ENCODE results near the gene GATAD2B.
"Not testable (repeated sequence)": the region's sequence is repeated elsewhere in the genome, so short reads cannot be mapped to it uniquely, and the experiment has no call there.

GATAD2B gene

GRCh38 chr1:153907134-153907533 is 15.6 kb downstream of the GATAD2B start:
- TF ChIP-seq RARB (CRISPR knock-in tag; IDR thresholded peaks at IDR 0.05) (no peak), PPARA (CRISPR knock-in tag; IDR thresholded peaks at IDR 0.05; ENCODE audit: borderline replicate concordance) (no peak), ZNF565 (CRISPR knock-in tag; conservative IDR thresholded peaks at IDR 0.05; ENCODE audit: low read depth) (no peak)
- ATAC-seq, result no peak

GRCh38 chr1:153906396-153906795 is 16.4 kb downstream of the GATAD2B start:
- no peak for TF ChIP-seq CSDC2 (CRISPR knock-in tag; IDR thresholded peaks at IDR 0.05)
- no peak for TF ChIP-seq ZNF70 (CRISPR knock-in tag; IDR thresholded peaks at IDR 0.05)
- no peak for TF ChIP-seq ISL1 (CRISPR knock-in tag; IDR thresholded peaks at IDR 0.05)
- no peak for TF ChIP-seq OSR1 (CRISPR knock-in tag; IDR thresholded peaks at IDR 0.05)
- TF ChIP-seq ESRRG (CRISPR knock-in tag; IDR thresholded peaks at IDR 0.05), result no peak
- no peak for TF ChIP-seq TSHZ2 (CRISPR knock-in tag; IDR thresholded peaks at IDR 0.05)
- no peak for TF ChIP-seq CSRNP3 (CRISPR knock-in tag; IDR thresholded peaks at IDR 0.05)
- no peak for TF ChIP-seq ZC3H10 (CRISPR knock-in tag; IDR thresholded peaks at IDR 0.05)
- no peak for TF ChIP-seq ZFP3 (CRISPR knock-in tag; IDR thresholded peaks at IDR 0.05)
- TF ChIP-seq TCF4 (CRISPR knock-in tag; IDR thresholded peaks at IDR 0.05; ENCODE audit: borderline replicate concordance), result no peak
- TF ChIP-seq ARNTL (CRISPR knock-in tag; IDR thresholded peaks at IDR 0.05; ENCODE audit: borderline replicate concordance, low read depth), result no peak
- TF ChIP-seq POU6F1 (CRISPR knock-in tag; IDR thresholded peaks at IDR 0.05; ENCODE audit: borderline replicate concordance, low read depth), result no peak
- TF ChIP-seq ZNF565 (CRISPR knock-in tag; conservative IDR thresholded peaks at IDR 0.05; ENCODE audit: low read depth), result no peak
- no peak for TF ChIP-seq PATZ1 (CRISPR knock-in tag; IDR thresholded peaks at IDR 0.05; ENCODE audit: borderline replicate concordance)
- no peak for TF ChIP-seq ZNF8 (CRISPR knock-in tag; IDR thresholded peaks at IDR 0.05)
- no peak for TF ChIP-seq TOX (CRISPR knock-in tag; IDR thresholded peaks at IDR 0.05; ENCODE audit: borderline replicate concordance)
- ATAC-seq, result no peak

GRCh38 chr1:153905908-153906307 is 16.9 kb downstream of the GATAD2B start:
- not testable (repeated sequence) for ATAC-seq

- ATAC-seq, result no peak
- TF ChIP-seq ZFP3 (CRISPR knock-in tag; IDR thresholded peaks at IDR 0.05) (no peak), CSDC2 (CRISPR knock-in tag; IDR thresholded peaks at IDR 0.05) (no peak), POU6F1 (CRISPR knock-in tag; IDR thresholded peaks at IDR 0.05; ENCODE audit: borderline replicate concordance, low read depth) (no peak), PATZ1 (CRISPR knock-in tag; IDR thresholded peaks at IDR 0.05; ENCODE audit: borderline replicate concordance) (no peak), RARB (CRISPR knock-in tag; IDR thresholded peaks at IDR 0.05) (no peak), ZNF8 (CRISPR knock-in tag; IDR thresholded peaks at IDR 0.05) (no peak), ZC3H10 (CRISPR knock-in tag; IDR thresholded peaks at IDR 0.05) (no peak), CREB5 (CRISPR knock-in tag; IDR thresholded peaks at IDR 0.05; ENCODE audit: low read depth) (no peak), ZNF565 (CRISPR knock-in tag; conservative IDR thresholded peaks at IDR 0.05; ENCODE audit: low read depth) (no peak), GLIS3 (CRISPR knock-in tag; IDR thresholded peaks at IDR 0.05) (no peak), BACH2 (CRISPR knock-in tag; IDR thresholded peaks at IDR 0.05; ENCODE audit: borderline replicate concordance) (no peak), TCF4 (CRISPR knock-in tag; IDR thresholded peaks at IDR 0.05; ENCODE audit: borderline replicate concordance) (no peak), ZFP30 (CRISPR knock-in tag; IDR thresholded peaks at IDR 0.05) (no peak), ARNTL (CRISPR knock-in tag; IDR thresholded peaks at IDR 0.05; ENCODE audit: borderline replicate concordance, low read depth) (no peak)
These were observed 18.8 kb downstream of the GATAD2B start for GRCh38 chr1:153903841-153904455.
